Stimulated activated CD4-positive, alpha-beta T cell treated with anti-CD3 and anti-CD28 coated beads, Interleukin-2, amount 100 ng/mL, for 4 hours (primary cell): ENCODE measurements around the gene KRTAP5-7.
"Not testable (repeated sequence)": the region's sequence is repeated elsewhere in the genome, so short reads cannot be mapped to it uniquely, and the experiment has no call there.

Source experiments
- DNase-seq: peaks from one replicate; pipeline ENCODE4 v3.0.0-alpha.2; 2020; ENCODE audit warnings: low read depth

Gene KRTAP5-7

DNA sequence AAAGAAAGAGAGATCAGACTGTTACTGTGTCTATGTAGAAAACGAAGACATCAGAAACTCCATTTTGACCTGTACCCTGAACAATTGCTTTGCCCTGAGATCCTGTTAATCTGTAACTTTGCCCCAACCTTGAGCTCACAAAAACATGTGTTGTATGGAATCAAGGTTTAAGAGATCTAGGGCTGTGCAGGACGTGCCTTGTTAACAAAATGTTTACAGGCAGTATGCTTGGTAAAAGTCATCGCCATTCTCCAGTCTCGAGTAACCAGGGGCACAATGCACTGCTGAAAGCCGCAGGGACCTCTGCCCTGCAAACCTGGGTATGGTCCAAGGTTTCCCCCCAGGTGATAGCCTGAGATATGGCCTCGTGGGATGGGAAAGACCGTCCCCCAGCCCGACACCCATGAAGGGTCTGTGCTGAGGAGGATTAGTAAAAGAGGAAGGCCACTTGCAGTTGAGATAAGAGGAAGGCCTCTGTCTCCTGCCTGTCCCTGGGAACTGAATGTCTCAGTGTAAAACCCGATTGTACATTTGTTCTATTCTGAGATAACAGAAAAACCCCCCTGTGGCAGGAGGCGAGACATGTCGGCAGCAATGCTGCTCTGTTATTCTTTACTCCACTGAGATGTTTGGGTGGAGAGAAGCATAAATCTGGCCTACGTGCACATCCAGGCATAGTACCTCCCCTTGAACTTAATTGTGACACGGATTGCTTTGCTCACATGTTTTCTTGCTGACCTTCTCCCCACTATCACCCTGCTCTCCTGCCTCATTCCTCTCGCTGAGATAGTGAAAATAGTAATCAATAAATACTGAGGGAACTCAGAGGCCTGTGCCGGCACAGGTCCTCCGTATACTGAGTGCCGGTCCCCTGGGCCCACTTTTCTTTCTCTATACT, 7.9 kb downstream of the KRTAP5-7 start:
- DNase-seq, result not testable (repeated sequence)

- no peak for DNase-seq
Measured at GRCh38 chr11:71535825-71536224, 8.8 kb downstream of the KRTAP5-7 start.

DNA sequence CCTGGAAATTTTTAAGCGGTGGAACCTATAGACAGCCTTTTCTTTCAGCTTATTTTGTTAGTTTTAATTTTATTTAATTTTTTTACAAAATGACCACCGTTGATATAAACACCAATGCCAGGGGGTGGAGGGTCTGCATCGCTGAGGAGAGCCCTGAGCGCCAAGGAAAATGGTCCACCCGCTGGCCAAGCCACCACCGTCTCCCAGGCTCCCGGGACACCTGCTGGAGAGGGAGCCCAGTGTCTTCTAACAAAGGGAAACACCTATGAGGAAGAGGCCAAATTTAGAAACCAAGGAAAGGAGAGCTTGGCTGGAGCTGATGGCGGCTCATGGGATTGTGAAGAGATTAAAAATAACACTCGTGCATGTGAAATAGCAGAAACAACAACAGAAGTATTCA, 10.5 kb downstream of the KRTAP5-7 start:
- no peak for DNase-seq

- not testable (repeated sequence) for DNase-seq
Measured at GRCh38 chr11:71537977-71538665, 11.1 kb downstream of the KRTAP5-7 start, which contains the start of gene KRTAP5-8. Gene KRTAP5-8, plus strand, starts transcription at chr11:71538025. Its CDS starts 31 bp downstream, at chr11:71538056.

DNA sequence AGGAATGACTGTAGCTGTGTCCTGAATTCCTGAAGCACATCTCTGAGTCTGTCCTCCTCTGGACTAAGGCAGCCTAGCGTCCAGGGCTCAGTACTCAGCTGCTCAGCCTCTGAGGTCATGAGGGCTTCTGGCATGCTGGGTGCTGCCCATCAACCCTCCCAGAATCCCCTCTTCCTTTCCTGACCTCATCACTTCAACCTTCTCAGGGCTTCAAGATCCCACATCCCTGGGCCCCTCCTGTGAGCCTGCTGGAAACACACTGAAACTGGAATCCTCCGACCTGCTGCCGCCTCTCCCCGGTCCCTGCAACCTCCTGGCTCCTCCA, 11.6 kb downstream of the KRTAP5-7 start:
- no peak for DNase-seq

- DNase-seq, result no peak
Measured at GRCh38 chr11:71539017-71539416, 11.9 kb downstream of the KRTAP5-7 start.

DNA sequence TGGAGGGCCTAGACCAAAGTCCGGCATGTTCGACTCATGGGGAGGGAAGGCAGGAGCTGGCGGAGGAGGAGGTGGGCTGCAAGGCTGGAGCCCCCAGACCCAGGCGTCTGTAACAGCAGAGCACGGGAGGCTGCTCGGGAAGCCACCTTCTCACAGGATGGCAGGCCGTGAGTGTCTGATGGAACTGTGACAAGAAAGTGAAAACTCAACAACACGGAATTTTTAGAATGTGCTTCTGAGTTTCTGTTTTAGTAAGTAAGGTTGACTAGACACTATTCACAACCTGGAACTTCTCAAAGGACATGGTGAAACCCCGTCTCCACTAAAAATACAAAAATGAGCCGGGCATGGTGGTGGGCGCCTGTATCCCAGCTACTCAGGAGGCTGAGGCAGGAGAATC, 12.9 kb downstream of the KRTAP5-7 start:
- DNase-seq, result not testable (repeated sequence)

DNA sequence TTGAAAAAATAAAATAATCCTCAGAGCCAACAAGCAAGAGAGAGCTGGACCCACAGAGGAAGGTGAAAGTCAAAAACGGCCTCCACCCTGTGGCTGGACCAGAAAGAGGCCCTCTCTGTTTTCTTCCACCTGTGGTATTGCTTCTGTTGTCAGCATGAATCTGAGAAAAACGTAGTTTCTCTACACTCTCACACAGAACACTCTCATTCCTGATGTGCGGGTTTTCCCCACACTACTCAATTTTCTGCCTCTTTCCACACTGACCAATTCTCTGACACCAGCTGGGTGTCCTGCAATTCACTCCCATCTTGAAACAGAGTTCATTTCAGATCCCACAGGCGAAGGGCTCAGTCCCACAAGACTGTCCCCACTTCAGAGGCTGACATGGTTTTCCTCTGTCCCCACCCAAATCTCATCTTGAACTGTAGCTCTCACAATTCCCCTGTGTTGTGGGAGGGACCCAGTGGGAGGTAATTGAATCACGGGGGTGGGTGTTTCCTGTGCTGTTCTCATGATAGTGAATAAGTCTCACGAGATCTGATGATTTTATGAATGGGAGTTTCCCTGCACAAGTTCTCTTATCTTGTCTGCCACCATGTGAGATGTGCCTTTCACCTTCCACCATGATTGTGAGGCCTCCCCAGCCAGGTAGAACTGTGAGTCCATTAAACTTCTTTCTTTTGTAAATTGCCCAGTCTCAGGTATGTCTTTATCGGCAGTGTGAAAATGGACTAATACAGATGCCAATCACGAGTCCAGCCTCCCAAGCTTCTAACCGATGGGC, 13.6 kb downstream of the KRTAP5-7 start:
- not testable (repeated sequence) for DNase-seq

- DNase-seq, result no peak
Measured at GRCh38 chr11:71542382-71542781, 15.3 kb downstream of the KRTAP5-7 start.

- DNase-seq, result no peak
Measured at GRCh38 chr11:71542879-71543777, 16.1 kb downstream of the KRTAP5-7 start.

DNA sequence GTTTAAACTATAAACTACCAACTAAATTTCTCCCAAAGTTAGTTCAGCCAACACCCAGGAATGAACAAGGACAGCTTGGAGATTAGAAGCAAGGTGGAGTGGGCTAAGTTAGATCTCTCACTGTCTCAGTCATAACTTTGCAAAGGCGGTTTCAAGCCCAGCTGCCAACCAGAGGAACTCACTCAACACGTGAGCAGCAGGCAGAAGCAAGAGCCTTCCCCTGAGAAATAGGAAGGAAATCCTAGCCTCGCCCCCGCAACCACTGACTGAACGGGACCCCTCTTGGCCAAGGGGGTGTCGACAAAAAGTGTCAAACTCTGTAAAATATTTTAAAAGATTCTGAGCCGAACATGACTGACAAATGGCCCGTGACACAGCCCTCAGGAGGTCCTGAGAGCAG, 16.8 kb downstream of the KRTAP5-7 start:
- no peak for DNase-seq

DNA sequence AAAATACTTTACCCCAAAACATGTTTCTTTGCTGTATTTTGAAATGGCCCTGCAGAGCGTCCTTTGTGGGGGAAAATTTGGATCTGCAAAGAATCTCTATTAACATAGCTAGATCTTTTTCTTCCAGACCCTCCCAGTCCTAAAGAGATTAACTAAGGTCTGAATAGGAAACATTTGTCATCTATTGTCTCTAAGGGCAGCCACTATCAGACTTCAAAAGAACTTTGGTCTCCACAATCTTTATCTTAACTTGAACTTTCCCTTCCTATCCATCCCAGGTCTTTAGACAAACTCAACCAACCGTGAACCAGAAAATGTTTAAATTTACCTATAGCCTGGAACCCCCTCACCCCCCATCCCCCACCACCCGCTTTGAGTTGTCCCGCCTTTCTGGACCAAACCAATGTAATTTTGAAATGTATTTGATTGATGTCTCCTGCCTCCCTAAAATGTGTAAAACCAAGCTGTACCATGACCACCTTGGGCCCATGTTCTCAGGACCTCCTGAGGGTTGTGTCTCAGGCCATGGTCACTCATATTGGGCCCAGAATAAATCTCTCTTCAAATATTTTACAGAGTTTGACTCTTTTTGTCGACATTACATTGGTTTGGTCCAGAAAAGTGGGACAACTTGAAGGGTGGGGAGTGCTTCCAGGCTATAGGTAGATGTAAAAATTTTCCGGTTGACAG, 17.6 kb downstream of the KRTAP5-7 start:
- no peak for DNase-seq

DNA sequence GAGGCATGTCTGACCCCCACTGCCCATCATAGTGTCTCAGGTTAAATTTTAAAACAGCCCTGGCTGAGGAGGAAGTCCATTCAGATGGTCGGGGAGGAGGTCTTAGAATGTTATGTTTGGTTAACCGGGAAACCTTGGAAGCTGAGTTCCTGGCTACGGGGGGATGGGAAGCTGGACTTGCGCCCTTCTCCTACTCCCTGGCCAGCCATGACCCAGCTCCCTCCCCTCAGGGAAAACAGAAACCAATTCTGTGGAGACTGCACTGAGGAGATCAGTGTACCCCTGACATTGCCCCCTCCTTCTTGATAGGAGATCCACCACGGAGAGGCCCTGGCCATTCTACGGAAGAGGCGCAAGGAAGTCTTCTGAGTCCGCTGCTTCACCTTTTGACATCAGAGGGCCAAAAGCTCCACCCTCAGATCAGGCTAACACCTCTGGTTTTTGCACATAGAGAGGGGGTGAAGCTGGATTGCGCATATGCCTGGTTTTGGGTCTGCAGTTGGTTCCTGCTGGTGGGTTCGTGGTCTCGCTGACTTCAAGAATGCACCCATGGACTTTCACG, 18.4 kb downstream of the KRTAP5-7 start:
- DNase-seq, result no peak

- no peak for DNase-seq
Measured at GRCh38 chr11:71548120-71548519, 21.1 kb downstream of the KRTAP5-7 start, which contains the start of gene KRTAP5-9. Gene KRTAP5-9, plus strand, starts transcription at chr11:71548420. Its CDS starts 238 bp downstream, at chr11:71548658.

- DNase-seq, result no peak
Measured at GRCh38 chr11:71548716-71549151, 21.7 kb downstream of the KRTAP5-7 start.

- no peak for DNase-seq
Measured at GRCh38 chr11:71551711-71552110, 24.6 kb downstream of the KRTAP5-7 start.

- no peak for DNase-seq
Measured at GRCh38 chr11:71554996-71555395, 27.9 kb downstream of the KRTAP5-7 start.

GRCh38 chr11:71555508-71555907, 28.4 kb downstream of the KRTAP5-7 start:
- no peak for DNase-seq

GRCh38 chr11:71556018-71556417, 29.0 kb downstream of the KRTAP5-7 start:
- no peak for DNase-seq

DNA sequence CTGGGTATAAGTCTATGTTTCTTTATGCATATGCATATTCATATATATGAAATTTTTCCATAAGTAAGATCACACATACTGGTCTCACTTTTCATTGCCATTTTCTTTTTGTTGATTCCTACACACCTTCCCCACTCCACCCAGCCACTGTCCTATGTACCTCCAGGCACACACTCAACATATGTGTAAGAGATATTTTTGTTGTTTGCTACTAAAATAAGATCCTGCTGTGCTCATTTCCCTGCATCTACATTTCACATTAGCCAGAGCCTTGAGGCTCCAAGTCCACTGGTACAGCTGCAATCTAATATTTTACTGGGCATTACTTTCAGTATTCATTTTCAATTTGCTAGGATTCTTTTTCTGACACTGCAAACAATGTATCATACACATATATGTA, 30.2 kb downstream of the KRTAP5-7 start:
- DNase-seq, result no peak
